HG03108 (cell line): ENCODE data around the gene PTPN4.
"Not testable (repeated sequence)": the region's sequence is repeated elsewhere in the genome, so short reads cannot be mapped to it uniquely, and the experiment has no call there.

ENCODE experiments used
- ATAC-seq: cut with Tn5 transposase; IDR thresholded peaks from one replicate; pipeline ENCODE4 v1.9.1; 2021; ENCODE audit warnings: moderate library complexity; ENCODE audit not compliant: unreplicated experiment

The PTPN4 gene

GRCh38 chr2:119939915-119940314 is 180.2 kb downstream of the PTPN4 start:
- ATAC-seq: no peak

GRCh38 chr2:119940856-119941255 is 181.1 kb downstream of the PTPN4 start:
- no peak for ATAC-seq

- no peak for ATAC-seq
These were observed 181.7 kb downstream of the PTPN4 start for GRCh38 chr2:119941388-119941787.

GRCh38 chr2:119941981-119942513 is 182.3 kb downstream of the PTPN4 start:
- no peak for ATAC-seq

GRCh38 chr2:119943058-119943457 is 183.3 kb downstream of the PTPN4 start:
- ATAC-seq: no peak

- no peak for ATAC-seq
These were observed 187.8 kb downstream of the PTPN4 start for GRCh38 chr2:119947535-119947934.

GRCh38 chr2:119950966-119951365 is 191.2 kb downstream of the PTPN4 start:
- no peak for ATAC-seq

- ATAC-seq: no peak
These were observed 199.0 kb downstream of the PTPN4 start for GRCh38 chr2:119958670-119959268.

GRCh38 chr2:119960821-119961220 is 201.1 kb downstream of the PTPN4 start:
- no peak for ATAC-seq

GRCh38 chr2:119981896-119982295 is 222.2 kb downstream of the PTPN4 start:
- no peak for ATAC-seq

GRCh38 chr2:119982506-119982905 is 222.8 kb downstream of the PTPN4 start:
- no peak for ATAC-seq

- no peak for ATAC-seq
These were observed 223.4 kb downstream of the PTPN4 start for GRCh38 chr2:119983108-119983507.

- ATAC-seq: no peak
These were observed 236.4 kb downstream of the PTPN4 start for GRCh38 chr2:119996148-119996547.

- not testable (repeated sequence) for ATAC-seq
These were observed 237.5 kb downstream of the PTPN4 start for GRCh38 chr2:119996896-119997891.

GRCh38 chr2:120001471-120001870 is 241.7 kb downstream of the PTPN4 start:
- ATAC-seq: no peak

- no peak for ATAC-seq
These were observed 244.5 kb downstream of the PTPN4 start for GRCh38 chr2:120004254-120004653.

GRCh38 chr2:120005834-120006521 is 246.3 kb downstream of the PTPN4 start:
- ATAC-seq: peak; percentile 82

GRCh38 chr2:120007851-120008250 is 248.1 kb downstream of the PTPN4 start:
- ATAC-seq: no peak

GRCh38 chr2:120012363-120012762 is 252.6 kb downstream of the PTPN4 start:
- no peak for ATAC-seq

- peak; percentile 91 for ATAC-seq
These were observed 253.3 kb downstream of the PTPN4 start, which contains the start of gene EPB41L5 for GRCh38 chr2:120012771-120013596. Gene EPB41L5 (plus strand): TSS chr2:120013077. CDS start chr2:120019085, 6,008 bp downstream.
